ENCODE data around the gene IL34.

Gene IL34

GRCh38 chr16:70678898-70679670 lies 32.7 kb downstream of the IL34 start:
- DNase-seq: no peak

GRCh38 chr16:70679671-70680494 lies 33.5 kb downstream of the IL34 start:
- DNase-seq: no peak

- no peak for DNase-seq
Measured at GRCh38 chr16:70680495-70681381, 34.4 kb downstream of the IL34 start.

- DNase-seq: no peak
Measured at GRCh38 chr16:70681382-70682238, 35.3 kb downstream of the IL34 start.

GRCh38 chr16:70682239-70683145 lies 36.1 kb downstream of the IL34 start:
- DNase-seq: no peak

GRCh38 chr16:70683146-70683944 lies 37.0 kb downstream of the IL34 start:
- DNase-seq: no peak

GRCh38 chr16:70684146-70685060 lies 38.0 kb downstream of the IL34 start:
- no peak for DNase-seq

GRCh38 chr16:70685061-70685937 lies 38.9 kb downstream of the IL34 start:
- no peak for DNase-seq

GRCh38 chr16:70685938-70686375 lies 39.6 kb downstream of the IL34 start, which contains the start of gene MTSS2:
Gene MTSS2 (minus strand): TSS chr16:70686053. CDS start chr16:70685791, 262 bp downstream.
- DNase-seq: no peak

GRCh38 chr16:70686376-70687101 lies 40.2 kb downstream of the IL34 start:
- DNase-seq: no peak

- no peak for DNase-seq
Measured at GRCh38 chr16:70687102-70687511, 40.7 kb downstream of the IL34 start.

GRCh38 chr16:70687671-70688245 lies 41.4 kb downstream of the IL34 start:
- DNase-seq: no peak

- no peak for DNase-seq
Measured at GRCh38 chr16:70688246-70688742, 41.9 kb downstream of the IL34 start.

- no peak for DNase-seq
Measured at GRCh38 chr16:70689035-70689969, 42.9 kb downstream of the IL34 start.

Data from NCI-H1417 treated with DMSO at 0.1 percent for 48 hours (cell line).